HEK293T (cell line): Measurements from ENCODE around the gene GRB14.

Source experiments
- ARNT ChIP-seq: fragments of 450-650 bp; IDR thresholded peaks from 2 replicates; pipeline ENCODE4 v1.6.1; 2017; ENCODE audit warnings: mild to moderate bottlenecking
- CTBP1 ChIP-seq: fragments of 450-650 bp; IDR thresholded peaks from 2 replicates; pipeline ENCODE4 v1.6.1; 2016; ENCODE audit warnings: borderline replicate concordance
- ELF4 ChIP-seq: fragments of 450-650 bp; IDR thresholded peaks from 2 replicates; pipeline ENCODE4 v1.6.1; 2017; ENCODE audit warnings: antibody characterized with exemption
- FOXK2 ChIP-seq: fragments of 450-650 bp; IDR thresholded peaks from 2 replicates; pipeline ENCODE4 v1.6.1; 2016; ENCODE audit warnings: mild to moderate bottlenecking
- FOXM1 ChIP-seq: fragments of 450-650 bp; IDR thresholded peaks from 2 replicates; pipeline ENCODE4 v1.6.1; 2017; ENCODE audit warnings: mild to moderate bottlenecking, borderline replicate concordance
- HDGF ChIP-seq: fragments of 450-650 bp; IDR thresholded peaks from 2 replicates; pipeline ENCODE4 v1.6.1; 2017; ENCODE audit warnings: antibody characterized with exemption, borderline replicate concordance
- L3MBTL2 ChIP-seq: fragments of 450-650 bp; conservative IDR thresholded peaks from 2 replicates; pipeline ENCODE4 v1.6.1; 2016; ENCODE audit warnings: mild to moderate bottlenecking
- NFRKB ChIP-seq: fragments of 450-650 bp; IDR thresholded peaks from 2 replicates; pipeline ENCODE4 v1.6.1; 2016; ENCODE audit warnings: mild to moderate bottlenecking, moderate library complexity
- PKNOX1 ChIP-seq: fragments of 450-650 bp; IDR thresholded peaks from 2 replicates; pipeline ENCODE4 v1.6.1; 2016
- SP1 ChIP-seq: fragments of 450-650 bp; IDR thresholded peaks from 2 replicates; pipeline ENCODE4 v1.6.1; 2017
- SUZ12 ChIP-seq: fragments of 450-650 bp; IDR thresholded peaks from 2 replicates; pipeline ENCODE4 v1.6.1; 2016; ENCODE audit warnings: mild to moderate bottlenecking
- TARDBP ChIP-seq: fragments of 450-650 bp; IDR thresholded peaks from 2 replicates; pipeline ENCODE4 v1.6.1; 2016
- ZNF384 ChIP-seq: fragments of 450-650 bp; IDR thresholded peaks from 2 replicates; pipeline ENCODE4 v1.6.1; 2016

GRCh38 chr2:164523009-164523408, 98.3 kb downstream of the GRB14 start:
- TF ChIP-seq FOXK2 (no peak), ARNT (no peak), SP1 (no peak), HDGF (no peak), ZNF384 (no peak), PKNOX1 (no peak), L3MBTL2 (no peak), ELF4 (no peak), TARDBP (no peak), NFRKB (no peak), FOXM1 (no peak), SUZ12 (no peak), CTBP1 (no peak)
